Measurements from ENCODE around the gene THOC1. TPM values are rescaled to one million over a fixed set of nuclear protein-coding genes. Genes with fewer than 3 reads are reported as not detected.

THOC1 gene
- total and polyA plus RNA-seq, 2 experiments from 2014 or later, result 73.0 to 108 TPM

DNA sequence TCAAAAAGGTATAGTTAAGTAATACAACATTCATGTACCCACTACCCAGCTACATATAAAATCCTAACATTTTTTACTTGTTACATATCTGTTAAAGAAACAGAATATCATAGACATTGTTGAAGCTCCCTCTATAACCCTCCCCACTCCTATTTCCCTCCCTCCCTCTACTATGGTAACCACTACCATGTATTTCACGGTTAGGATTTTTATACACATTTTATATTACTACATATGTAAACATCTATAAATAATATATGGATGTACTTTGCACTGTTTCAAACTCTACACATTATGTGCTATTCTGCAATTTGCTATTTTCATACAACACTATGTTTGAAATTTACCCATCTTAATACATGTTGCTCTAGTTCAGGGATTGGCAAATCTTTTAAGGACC lies 36.3 kb downstream of the THOC1 start:
- Histone ChIP-seq H3K4me2 (no peak overlapping the region), H3K9me2 (ENCODE audit: insufficient read depth) (no peaks in the 10 kb centered on the region), H2AFZ (no peak overlapping the region), H3K36me3 (ENCODE audit: insufficient read depth) (no peaks in the 10 kb centered on the region), H3K4me1 (ENCODE audit: insufficient read depth) (no peaks in the 10 kb centered on the region), H3K79me2 (replicated peaks; ENCODE audit: insufficient read depth) (no peaks in the 10 kb centered on the region), H3K27me3 (ENCODE audit: insufficient read depth) (no peaks in the 10 kb centered on the region), H4K20me1 (replicated peaks; ENCODE audit: insufficient read depth) (peaks cover 11% of the 10 kb centered on the region; the same call in 1 of the 2 replicates), H3K4me3 (no peak overlapping the region), H3F3A (replicated peaks; ENCODE audit: low read depth) (no peaks in the 10 kb centered on the region), H3K27ac (ENCODE audit: low read depth) (no peak overlapping the region)
- DNase-seq (ENCODE audit: low spot score), result no peak
- TF ChIP-seq, protein P1, sequence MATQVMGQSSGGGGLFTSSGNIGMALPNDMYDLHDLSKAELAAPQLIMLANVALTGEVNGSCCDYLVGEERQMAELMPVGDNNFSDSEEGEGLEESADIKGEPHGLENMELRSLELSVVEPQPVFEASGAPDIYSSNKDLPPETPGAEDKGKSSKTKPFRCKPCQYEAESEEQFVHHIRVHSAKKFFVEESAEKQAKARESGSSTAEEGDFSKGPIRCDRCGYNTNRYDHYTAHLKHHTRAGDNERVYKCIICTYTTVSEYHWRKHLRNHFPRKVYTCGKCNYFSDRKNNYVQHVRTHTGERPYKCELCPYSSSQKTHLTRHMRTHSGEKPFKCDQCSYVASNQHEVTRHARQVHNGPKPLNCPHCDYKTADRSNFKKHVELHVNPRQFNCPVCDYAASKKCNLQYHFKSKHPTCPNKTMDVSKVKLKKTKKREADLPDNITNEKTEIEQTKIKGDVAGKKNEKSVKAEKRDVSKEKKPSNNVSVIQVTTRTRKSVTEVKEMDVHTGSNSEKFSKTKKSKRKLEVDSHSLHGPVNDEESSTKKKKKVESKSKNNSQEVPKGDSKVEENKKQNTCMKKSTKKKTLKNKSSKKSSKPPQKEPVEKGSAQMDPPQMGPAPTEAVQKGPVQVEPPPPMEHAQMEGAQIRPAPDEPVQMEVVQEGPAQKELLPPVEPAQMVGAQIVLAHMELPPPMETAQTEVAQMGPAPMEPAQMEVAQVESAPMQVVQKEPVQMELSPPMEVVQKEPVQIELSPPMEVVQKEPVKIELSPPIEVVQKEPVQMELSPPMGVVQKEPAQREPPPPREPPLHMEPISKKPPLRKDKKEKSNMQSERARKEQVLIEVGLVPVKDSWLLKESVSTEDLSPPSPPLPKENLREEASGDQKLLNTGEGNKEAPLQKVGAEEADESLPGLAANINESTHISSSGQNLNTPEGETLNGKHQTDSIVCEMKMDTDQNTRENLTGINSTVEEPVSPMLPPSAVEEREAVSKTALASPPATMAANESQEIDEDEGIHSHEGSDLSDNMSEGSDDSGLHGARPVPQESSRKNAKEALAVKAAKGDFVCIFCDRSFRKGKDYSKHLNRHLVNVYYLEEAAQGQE (IDR thresholded peaks at IDR 0.05; ENCODE audit: unreplicated experiment), result no peak
- no peak for TF ChIP-seq CREB1 (CRISPR knock-in tag; IDR thresholded peaks at IDR 0.05; ENCODE audit: low read depth)
- TF ChIP-seq JUNB (IDR thresholded peaks at IDR 0.05; ENCODE audit: unreplicated experiment), result no peak
- TF ChIP-seq NANOG (IDR thresholded peaks at IDR 0.05; ENCODE audit: borderline replicate concordance), result no peak
- TF ChIP-seq, protein P2, sequence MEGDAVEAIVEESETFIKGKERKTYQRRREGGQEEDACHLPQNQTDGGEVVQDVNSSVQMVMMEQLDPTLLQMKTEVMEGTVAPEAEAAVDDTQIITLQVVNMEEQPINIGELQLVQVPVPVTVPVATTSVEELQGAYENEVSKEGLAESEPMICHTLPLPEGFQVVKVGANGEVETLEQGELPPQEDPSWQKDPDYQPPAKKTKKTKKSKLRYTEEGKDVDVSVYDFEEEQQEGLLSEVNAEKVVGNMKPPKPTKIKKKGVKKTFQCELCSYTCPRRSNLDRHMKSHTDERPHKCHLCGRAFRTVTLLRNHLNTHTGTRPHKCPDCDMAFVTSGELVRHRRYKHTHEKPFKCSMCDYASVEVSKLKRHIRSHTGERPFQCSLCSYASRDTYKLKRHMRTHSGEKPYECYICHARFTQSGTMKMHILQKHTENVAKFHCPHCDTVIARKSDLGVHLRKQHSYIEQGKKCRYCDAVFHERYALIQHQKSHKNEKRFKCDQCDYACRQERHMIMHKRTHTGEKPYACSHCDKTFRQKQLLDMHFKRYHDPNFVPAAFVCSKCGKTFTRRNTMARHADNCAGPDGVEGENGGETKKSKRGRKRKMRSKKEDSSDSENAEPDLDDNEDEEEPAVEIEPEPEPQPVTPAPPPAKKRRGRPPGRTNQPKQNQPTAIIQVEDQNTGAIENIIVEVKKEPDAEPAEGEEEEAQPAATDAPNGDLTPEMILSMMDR (conservative IDR thresholded peaks at IDR 0.05; ENCODE audit: low read depth in 2 of 2), result no peak
- TF ChIP-seq EZH2phosphoT487 (IDR thresholded peaks at IDR 0.05; ENCODE audit: unreplicated experiment), result no peak
- TF ChIP-seq ZNF114 (CRISPR knock-in tag; IDR thresholded peaks at IDR 0.05), result no peak
- TF ChIP-seq, protein P3, sequence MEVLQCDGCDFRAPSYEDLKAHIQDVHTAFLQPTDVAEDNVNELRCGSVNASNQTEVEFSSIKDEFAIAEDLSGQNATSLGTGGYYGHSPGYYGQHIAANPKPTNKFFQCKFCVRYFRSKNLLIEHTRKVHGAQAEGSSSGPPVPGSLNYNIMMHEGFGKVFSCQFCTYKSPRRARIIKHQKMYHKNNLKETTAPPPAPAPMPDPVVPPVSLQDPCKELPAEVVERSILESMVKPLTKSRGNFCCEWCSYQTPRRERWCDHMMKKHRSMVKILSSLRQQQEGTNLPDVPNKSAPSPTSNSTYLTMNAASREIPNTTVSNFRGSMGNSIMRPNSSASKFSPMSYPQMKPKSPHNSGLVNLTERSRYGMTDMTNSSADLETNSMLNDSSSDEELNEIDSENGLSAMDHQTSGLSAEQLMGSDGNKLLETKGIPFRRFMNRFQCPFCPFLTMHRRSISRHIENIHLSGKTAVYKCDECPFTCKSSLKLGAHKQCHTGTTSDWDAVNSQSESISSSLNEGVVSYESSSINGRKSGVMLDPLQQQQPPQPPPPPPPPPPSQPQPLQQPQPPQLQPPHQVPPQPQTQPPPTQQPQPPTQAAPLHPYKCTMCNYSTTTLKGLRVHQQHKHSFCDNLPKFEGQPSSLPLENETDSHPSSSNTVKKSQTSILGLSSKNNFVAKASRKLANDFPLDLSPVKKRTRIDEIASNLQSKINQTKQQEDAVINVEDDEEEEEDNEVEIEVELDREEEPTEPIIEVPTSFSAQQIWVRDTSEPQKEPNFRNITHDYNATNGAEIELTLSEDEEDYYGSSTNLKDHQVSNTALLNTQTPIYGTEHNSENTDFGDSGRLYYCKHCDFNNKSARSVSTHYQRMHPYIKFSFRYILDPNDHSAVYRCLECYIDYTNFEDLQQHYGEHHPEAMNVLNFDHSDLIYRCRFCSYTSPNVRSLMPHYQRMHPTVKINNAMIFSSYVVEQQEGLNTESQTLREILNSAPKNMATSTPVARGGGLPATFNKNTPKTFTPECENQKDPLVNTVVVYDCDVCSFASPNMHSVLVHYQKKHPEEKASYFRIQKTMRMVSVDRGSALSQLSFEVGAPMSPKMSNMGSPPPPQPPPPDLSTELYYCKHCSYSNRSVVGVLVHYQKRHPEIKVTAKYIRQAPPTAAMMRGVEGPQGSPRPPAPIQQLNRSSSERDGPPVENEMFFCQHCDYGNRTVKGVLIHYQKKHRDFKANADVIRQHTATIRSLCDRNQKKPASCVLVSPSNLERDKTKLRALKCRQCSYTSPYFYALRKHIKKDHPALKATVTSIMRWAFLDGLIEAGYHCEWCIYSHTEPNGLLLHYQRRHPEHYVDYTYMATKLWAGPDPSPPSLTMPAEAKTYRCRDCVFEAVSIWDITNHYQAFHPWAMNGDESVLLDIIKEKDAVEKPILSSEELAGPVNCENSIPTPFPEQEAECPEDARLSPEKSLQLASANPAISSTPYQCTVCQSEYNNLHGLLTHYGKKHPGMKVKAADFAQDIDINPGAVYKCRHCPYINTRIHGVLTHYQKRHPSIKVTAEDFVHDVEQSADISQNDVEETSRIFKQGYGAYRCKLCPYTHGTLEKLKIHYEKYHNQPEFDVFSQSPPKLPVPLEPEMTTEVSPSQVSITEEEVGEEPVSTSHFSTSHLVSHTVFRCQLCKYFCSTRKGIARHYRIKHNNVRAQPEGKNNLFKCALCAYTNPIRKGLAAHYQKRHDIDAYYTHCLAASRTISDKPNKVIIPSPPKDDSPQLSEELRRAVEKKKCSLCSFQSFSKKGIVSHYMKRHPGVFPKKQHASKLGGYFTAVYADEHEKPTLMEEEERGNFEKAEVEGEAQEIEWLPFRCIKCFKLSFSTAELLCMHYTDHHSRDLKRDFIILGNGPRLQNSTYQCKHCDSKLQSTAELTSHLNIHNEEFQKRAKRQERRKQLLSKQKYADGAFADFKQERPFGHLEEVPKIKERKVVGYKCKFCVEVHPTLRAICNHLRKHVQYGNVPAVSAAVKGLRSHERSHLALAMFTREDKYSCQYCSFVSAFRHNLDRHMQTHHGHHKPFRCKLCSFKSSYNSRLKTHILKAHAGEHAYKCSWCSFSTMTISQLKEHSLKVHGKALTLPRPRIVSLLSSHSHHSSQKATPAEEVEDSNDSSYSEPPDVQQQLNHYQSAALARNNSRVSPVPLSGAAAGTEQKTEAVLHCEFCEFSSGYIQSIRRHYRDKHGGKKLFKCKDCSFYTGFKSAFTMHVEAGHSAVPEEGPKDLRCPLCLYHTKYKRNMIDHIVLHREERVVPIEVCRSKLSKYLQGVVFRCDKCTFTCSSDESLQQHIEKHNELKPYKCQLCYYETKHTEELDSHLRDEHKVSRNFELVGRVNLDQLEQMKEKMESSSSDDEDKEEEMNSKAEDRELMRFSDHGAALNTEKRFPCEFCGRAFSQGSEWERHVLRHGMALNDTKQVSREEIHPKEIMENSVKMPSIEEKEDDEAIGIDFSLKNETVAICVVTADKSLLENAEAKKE (CRISPR knock-in tag; IDR thresholded peaks at IDR 0.05), result no peak
- ATAC-seq, result no peak
- no peaks in the 10 kb centered on the region for H3K4me1 Mint-ChIP-seq
- H3K4me3 Mint-ChIP-seq, result no peak overlapping the region
- no peak overlapping the region for H3K27ac Mint-ChIP-seq
- no peaks in the 10 kb centered on the region for H3K9me3 Mint-ChIP-seq
- peaks cover 11% of the 10 kb centered on the region; the same call in 2 of the 3 replicates for H3K36me3 Mint-ChIP-seq (ENCODE audit: low read depth)
- no peaks in the 10 kb centered on the region for H3K27me3 Mint-ChIP-seq (ENCODE audit: insufficient read depth, low read depth, poor library complexity)

Data from GM23338 (cell line).